Body of pancreas (tissue), 4 donors: ENCODE measurements around the gene PRR36.

Experiments
- CTCF ChIP-seq, 7 experiments: fragments of 450-650 bp in 4 of 7; fragments of 200-600 bp in 3 of 7; sonication (generic) in 3 of 7; IDR thresholded peaks; one replicate each; pipeline ENCODE4 v1.5.1; 2016 to 2019; ENCODE audit warnings: antibody characterized with exemption in 7 of 7
- POLR2A ChIP-seq, 3 donors: fragments of 450-650 bp; IDR thresholded peaks; one replicate each; pipeline ENCODE4 v1.6.1; 2016; ENCODE audit warnings: antibody characterized with exemption in 3 of 3, mild to moderate bottlenecking in 2 of 3

- TF ChIP-seq CTCF (IDR thresholded peaks at IDR 0.05) (no peak), POLR2A (IDR thresholded peaks at IDR 0.05) (no peak)
Observed at GRCh38 chr19:7905268-7905667, 31.1 kb upstream of the PRR36 start.
